Common myeloid progenitor, CD34-positive (primary cell): Measurements from ENCODE around the gene NEGR1.

ENCODE experiments used
- CTCF ChIA-PET: fragments of 350-600 bp; sonication (Branson Sonifier 250); formaldehyde crosslinking; loops from one replicate; lab custom pipeline; 2021; ENCODE audit warnings: antibody characterized with exemption; lab: Charles Lee
- POLR2A ChIA-PET: fragments of 350-600 bp; sonication (Branson Sonifier 250); formaldehyde crosslinking; loops from one replicate; lab custom pipeline; 2021; ENCODE audit warnings: antibody characterized with exemption; lab: Charles Lee
- DNase-seq, 3 donors: peaks; one replicate each; pipeline versions ENCODE4 v3.0.0 to v3.0.0-alpha.2; 2013
- H3K27ac ChIP-seq, 2 experiments: 1 replicate in 1 of 2; 2 replicates in 1 of 2; pipeline ENCODE4 v1.7.0; 2013; ENCODE audit warnings: inconsistent platforms in 2 of 2, low read length in 2 of 2, mild to moderate bottlenecking in 2 of 2, low read depth in 1 of 2, moderate library complexity in 1 of 2; ENCODE audit not compliant: severe bottlenecking in 2 of 2, insufficient read depth in 1 of 2, poor library complexity in 1 of 2
- H3K27me3 ChIP-seq, 5 experiments: replicated peaks in 2 of 5; 1 replicate in 3 of 5; 2 replicates in 2 of 5; pipeline versions ENCODE4 v1.6.1 to v1.7.0; 2013; ENCODE audit warnings: low read length in 4 of 5, mild to moderate bottlenecking in 2 of 5, moderate library complexity in 2 of 5, inconsistent platforms in 1 of 5; ENCODE audit not compliant: insufficient read depth in 5 of 5, control insufficient read depth in 4 of 5
- H3K36me3 ChIP-seq, 4 experiments: 1 replicate in 2 of 4; 2 replicates in 2 of 4; pipeline versions ENCODE4 v1.6.1 to v1.7.0; 2013; ENCODE audit warnings: low read length in 3 of 4, control low read depth in 1 of 4, mild to moderate bottlenecking in 1 of 4; ENCODE audit not compliant: control insufficient read depth in 4 of 4, insufficient read depth in 4 of 4
- H3K4me1 ChIP-seq, 4 experiments: 1 replicate in 3 of 4; 2 replicates in 1 of 4; pipeline versions ENCODE4 v1.6.1 to v1.7.1; 2013; ENCODE audit warnings: low read length in 3 of 4, mild to moderate bottlenecking in 3 of 4, control low read depth in 1 of 4, inconsistent platforms in 1 of 4, moderate library complexity in 1 of 4; ENCODE audit not compliant: control insufficient read depth in 4 of 4, insufficient read depth in 4 of 4; ENCODE audit errors: control extremely low read depth in 1 of 4
- H3K4me3 ChIP-seq, 7 experiments: 1 replicate in 4 of 7; 2 replicates in 3 of 7; pipeline versions ENCODE4 v1.5.1 to v1.7.0; 2013; ENCODE audit warnings: mild to moderate bottlenecking in 7 of 7, low read length in 6 of 7, moderate library complexity in 6 of 7, inconsistent platforms in 2 of 7, low read depth in 2 of 7, control low read depth in 1 of 7; ENCODE audit not compliant: insufficient read depth in 4 of 7, control insufficient read depth in 1 of 7; ENCODE audit errors: extremely low read depth in 1 of 7
- H3K9me3 ChIP-seq, 5 experiments: 1 replicate in 4 of 5; 2 replicates in 1 of 5; pipeline versions ENCODE4 v1.6.1 to v1.7.1; 2013; ENCODE audit warnings: low read length in 4 of 5, mild to moderate bottlenecking in 2 of 5, inconsistent platforms in 1 of 5, low read depth in 1 of 5, moderate library complexity in 1 of 5; ENCODE audit not compliant: control insufficient read depth in 4 of 5, insufficient read depth in 2 of 5; ENCODE audit errors: control extremely low read depth in 1 of 5
- WGBS: methylation state at CpG from one replicate; pipeline ENCODE4 v1.1.5; 2013; ENCODE audit not compliant: insufficient coverage; 5-methylcytosine and 5-hydroxymethylcytosine counted together

Gene NEGR1

GRCh38 chr1:71532343-71532742 lies 750.0 kb downstream of the NEGR1 start:
- no peaks in the 10 kb centered on the region for H3K4me1 ChIP-seq
- WGBS: 97% methylated on average over 3 of the region's 4 CpGs

GRCh38 chr1:71526824-71527223 lies 755.5 kb downstream of the NEGR1 start:
- Histone ChIP-seq H3K4me1 (no peaks in the 10 kb centered on the region), H3K36me3 (no peaks in the 10 kb centered on the region), H3K27me3 (no peaks in the 10 kb centered on the region), H3K27ac (no peak overlapping the region), H3K9me3 (no peaks in the 10 kb centered on the region), H3K4me3 (no peak overlapping the region)
- ChIA-PET POLR2A (no interaction called here), CTCF (no interaction called here)
- no peak for DNase-seq

More at GRCh38 chr1:71532343-71532742, 750.0 kb downstream of the NEGR1 start:
- Histone ChIP-seq H3K4me3 (no peak overlapping the region), H3K27me3 (no peaks in the 10 kb centered on the region), H3K27ac (no peak overlapping the region), H3K9me3 (no peaks in the 10 kb centered on the region), H3K36me3 (no peaks in the 10 kb centered on the region)
- ChIA-PET CTCF (no interaction called here), POLR2A (no interaction called here)
- no peak for DNase-seq

- 100% methylated on average over 1 of the region's 3 CpGs for WGBS
- Histone ChIP-seq H3K36me3 (no peaks in the 10 kb centered on the region), H3K4me3 (no peak overlapping the region), H3K27ac (no peak overlapping the region), H3K27me3 (no peaks in the 10 kb centered on the region), H3K9me3 (no peaks in the 10 kb centered on the region), H3K4me1 (no peaks in the 10 kb centered on the region)
- POLR2A ChIA-PET: no interaction called here
- CTCF ChIA-PET: interaction anchor here (0.7 kb wide), 1 partner anchor 635 kb away, joined by 3 read pairs; no protein-coding TSS in a partner anchor
- no peak for DNase-seq
Measured at GRCh38 chr1:71522721-71523120, 759.6 kb downstream of the NEGR1 start.

GRCh38 chr1:71521655-71522264 lies 760.6 kb downstream of the NEGR1 start:
- WGBS: no CpG with 5 or more reads among the region's 1 CpG

GRCh38 chr1:71511505-71511904 lies 770.8 kb downstream of the NEGR1 start:
- Histone ChIP-seq H3K27me3 (no peaks in the 10 kb centered on the region), H3K4me1 (no peaks in the 10 kb centered on the region), H3K9me3 (peaks cover 0 to 21% (median 4%) of the 10 kb centered on the region in 5 experiments), H3K4me3 (no peak overlapping the region), H3K27ac (no peak overlapping the region), H3K36me3 (peaks cover 0 to 3% (median 0%) of the 10 kb centered on the region in 4 experiments)
- no peak for DNase-seq
- ChIA-PET POLR2A (no interaction called here), CTCF (no interaction called here)

More at GRCh38 chr1:71521655-71522264, 760.6 kb downstream of the NEGR1 start:
- no peak overlapping the region for H3K27ac ChIP-seq
- no peak overlapping the region for H3K4me3 ChIP-seq
- peak; percentile 23 to 62 (median 52) for DNase-seq
- ChIA-PET CTCF (interaction anchor here (0.7 kb wide), 1 partner anchor 636 kb away, joined by 3 read pairs; no protein-coding TSS in a partner anchor), POLR2A (no interaction called here)
- no peaks in the 10 kb centered on the region for H3K4me1 ChIP-seq
- no peaks in the 10 kb centered on the region for H3K27me3 ChIP-seq
- no peaks in the 10 kb centered on the region for H3K36me3 ChIP-seq
- no peaks in the 10 kb centered on the region for H3K9me3 ChIP-seq

GRCh38 chr1:71510725-71511124 lies 771.6 kb downstream of the NEGR1 start:
- no CpG with 5 or more reads among the region's 1 CpG for WGBS
- Histone ChIP-seq H3K4me1 (no peaks in the 10 kb centered on the region), H3K9me3 (peaks cover 0 to 24% (median 4%) of the 10 kb centered on the region in 5 experiments), H3K27me3 (no peaks in the 10 kb centered on the region), H3K27ac (no peak overlapping the region), H3K36me3 (peaks cover 0 to 3% (median 0%) of the 10 kb centered on the region in 4 experiments), H3K4me3 (no peak overlapping the region)
- ChIA-PET POLR2A (no interaction called here), CTCF (no interaction called here)
- DNase-seq: no peak

- 90% methylated on average over 2 of the region's 4 CpGs for WGBS
- ChIA-PET CTCF (no interaction called here), POLR2A (no interaction called here)
- Histone ChIP-seq H3K36me3 (peaks cover 0 to 3% (median 0%) of the 10 kb centered on the region in 4 experiments), H3K4me1 (no peaks in the 10 kb centered on the region), H3K4me3 (no peak overlapping the region), H3K27me3 (no peaks in the 10 kb centered on the region), H3K9me3 (peaks cover 0 to 27% (median 5%) of the 10 kb centered on the region in 5 experiments), H3K27ac (no peak overlapping the region)
- no peak for DNase-seq
Measured at GRCh38 chr1:71509051-71509595, 773.2 kb downstream of the NEGR1 start.
